HEK293 (cell line): ENCODE measurements around the gene ACSM4.

Experiments used
- CTCF ChIA-PET: fragments of 350-600 bp; formaldehyde crosslinking; extraction: SDS; loops from one replicate; lab custom pipeline; 2021; ENCODE audit warnings: antibody characterized with exemption; lab: Yijun Ruan, JAX
- POLR2A ChIA-PET: fragments of 300-600 bp; formaldehyde crosslinking; extraction: SDS; loops from one replicate; lab custom pipeline; 2020; ENCODE audit warnings: antibody characterized with exemption, inconsistent platforms; lab: Yijun Ruan, JAX
- H3K27ac ChIP-seq: fragments of 200-500 bp; sonication (Bioruptor generic); 2 replicates; pipeline ENCODE4 v1.5.1; 2014; ENCODE audit warnings: low read depth, low read length, control low read depth, inconsistent platforms; ENCODE audit errors: extremely low read depth
- H3K36me3 ChIP-seq, 2 experiments: fragments of 200-500 bp in 1 of 2; sonication (Bioruptor generic) in 1 of 2; 1 replicate in 1 of 2; 2 replicates in 1 of 2; pipeline ENCODE4 v1.5.1; 2014 to 2017; ENCODE audit warnings: inconsistent platforms in 2 of 2, low read length in 2 of 2; ENCODE audit not compliant: control insufficient read depth in 2 of 2, insufficient read depth in 1 of 2
- H3K4me1 ChIP-seq: fragments of 200-500 bp; sonication (Bioruptor generic); 2 replicates; pipeline ENCODE4 v1.5.1; 2014; ENCODE audit warnings: mild to moderate bottlenecking, low read length, inconsistent platforms; ENCODE audit not compliant: control insufficient read depth, insufficient read depth
- H3K4me3 ChIP-seq: 2 replicates; pipeline ENCODE4 v1.5.1; 2011; ENCODE audit warnings: low read depth, mild to moderate bottlenecking, control low read depth, low read length, moderate library complexity
- H3K9me3 ChIP-seq: fragments of 200-500 bp; sonication (Bioruptor generic); 2 replicates; pipeline ENCODE4 v1.5.1; 2014; ENCODE audit warnings: low read depth, low read length, inconsistent platforms; ENCODE audit not compliant: control insufficient read depth, insufficient read depth
- HIC1 ChIP-seq: fragments of 450-650 bp; formaldehyde crosslinking; IDR thresholded peaks from 2 replicates; pipeline ENCODE4 v1.5.1; 2016; ENCODE audit warnings: missing biosample characterization, missing genetic modification characterization
- KLF1 ChIP-seq: fragments of 450-650 bp; formaldehyde crosslinking; IDR thresholded peaks from 2 replicates; pipeline ENCODE4 v1.5.1; 2016; ENCODE audit warnings: missing biosample characterization, missing genetic modification characterization
- KLF7 ChIP-seq: fragments of 450-650 bp; formaldehyde crosslinking; IDR thresholded peaks from 2 replicates; pipeline ENCODE4 v1.5.1; 2016; ENCODE audit warnings: missing biosample characterization, missing genetic modification characterization, borderline replicate concordance
- MEIS1 ChIP-seq: sonication (generic); formaldehyde crosslinking; IDR thresholded peaks from 2 replicates; pipeline ENCODE4 v1.8.1; 2022; ENCODE audit warnings: missing genetic modification reagents, mild to moderate bottlenecking, borderline replicate concordance
- OSR2 ChIP-seq: fragments of 450-650 bp; formaldehyde crosslinking; IDR thresholded peaks from 2 replicates; pipeline ENCODE4 v1.5.1; 2016; ENCODE audit warnings: missing biosample characterization, missing genetic modification characterization
- PRDM1 ChIP-seq: fragments of 450-650 bp; formaldehyde crosslinking; IDR thresholded peaks from 2 replicates; pipeline ENCODE4; 2016; ENCODE audit warnings: missing biosample characterization, missing genetic modification characterization
- PRDM2 ChIP-seq: fragments of 450-650 bp; formaldehyde crosslinking; IDR thresholded peaks from 2 replicates; pipeline ENCODE4 v1.5.1; 2016; ENCODE audit warnings: missing biosample characterization, missing genetic modification characterization, borderline replicate concordance
- PRDM6 ChIP-seq: fragments of 450-650 bp; formaldehyde crosslinking; IDR thresholded peaks from 2 replicates; pipeline ENCODE4 v1.5.1; 2017; ENCODE audit warnings: missing biosample characterization, missing genetic modification characterization
- SALL2 ChIP-seq: fragments of 450-650 bp; formaldehyde crosslinking; IDR thresholded peaks from 2 replicates; pipeline ENCODE4 v1.5.0; 2017; ENCODE audit warnings: missing biosample characterization, mild to moderate bottlenecking, missing genetic modification characterization, borderline replicate concordance
- SP3 ChIP-seq: fragments of 450-650 bp; formaldehyde crosslinking; IDR thresholded peaks from 2 replicates; pipeline ENCODE4 v1.5.1; 2016; ENCODE audit warnings: missing biosample characterization, missing genetic modification characterization
- ZFHX2 ChIP-seq: fragments of 450-650 bp; formaldehyde crosslinking; conservative IDR thresholded peaks from 2 replicates; pipeline ENCODE4 v1.5.1; 2016; ENCODE audit warnings: missing biosample characterization, missing genetic modification characterization
- ZFP3 ChIP-seq: fragments of 450-650 bp; formaldehyde crosslinking; IDR thresholded peaks from 2 replicates; pipeline ENCODE4 v1.5.1; 2016; ENCODE audit warnings: low read depth, missing biosample characterization, missing genetic modification characterization
- ZNF132 ChIP-seq: fragments of 450-650 bp; formaldehyde crosslinking; IDR thresholded peaks from 2 replicates; pipeline ENCODE4 v1.5.1; 2017; ENCODE audit warnings: missing biosample characterization, missing genetic modification characterization, borderline replicate concordance
- ZNF138 ChIP-seq: fragments of 450-650 bp; formaldehyde crosslinking; IDR thresholded peaks from 2 replicates; pipeline ENCODE4 v1.5.1; 2016; ENCODE audit warnings: missing biosample characterization, missing genetic modification characterization, borderline replicate concordance
- ZNF266 ChIP-seq: fragments of 450-650 bp; formaldehyde crosslinking; IDR thresholded peaks from 2 replicates; pipeline ENCODE4 v1.5.1; 2016; ENCODE audit warnings: missing biosample characterization, missing genetic modification characterization, low read depth
- ZNF274 ChIP-seq, 2 experiments: fragments of 200-500 bp in 1 of 2; fragments of 450-650 bp in 1 of 2; sonication (Bioruptor generic) in 1 of 2; formaldehyde crosslinking in 1 of 2; IDR thresholded peaks; 2 replicates each; pipeline versions ENCODE4 v1.5.1 to v1.6.1; 2014 to 2016; ENCODE audit warnings: borderline replicate concordance in 1 of 2, inconsistent platforms in 1 of 2, low read length in 1 of 2, missing biosample characterization in 1 of 2, missing genetic modification characterization in 1 of 2
- ZNF423 ChIP-seq: fragments of 450-650 bp; formaldehyde crosslinking; IDR thresholded peaks from 2 replicates; pipeline ENCODE4 v1.5.1; 2016; ENCODE audit warnings: missing biosample characterization, missing genetic modification characterization
- ZNF530 ChIP-seq: fragments of 450-650 bp; formaldehyde crosslinking; IDR thresholded peaks from 2 replicates; pipeline ENCODE4 v1.5.1; 2016; ENCODE audit warnings: low read depth, missing biosample characterization, missing genetic modification characterization
- ZNF544 ChIP-seq: fragments of 450-650 bp; formaldehyde crosslinking; IDR thresholded peaks from 2 replicates; pipeline ENCODE4 v1.5.0; 2017; ENCODE audit warnings: missing biosample characterization, missing genetic modification characterization
- ZNF558 ChIP-seq: fragments of 450-650 bp; formaldehyde crosslinking; IDR thresholded peaks from 2 replicates; pipeline ENCODE4 v1.5.1; 2016; ENCODE audit warnings: missing biosample characterization, missing genetic modification characterization
- ZNF654 ChIP-seq: fragments of 450-650 bp; formaldehyde crosslinking; IDR thresholded peaks from 2 replicates; pipeline ENCODE4 v1.5.1; 2016; ENCODE audit warnings: low read depth, missing biosample characterization, missing genetic modification characterization
- ZNF701 ChIP-seq: fragments of 450-650 bp; formaldehyde crosslinking; IDR thresholded peaks from 2 replicates; pipeline ENCODE4 v1.5.1; 2016; ENCODE audit warnings: missing biosample characterization, missing genetic modification characterization
- ZNF76 ChIP-seq: fragments of 450-650 bp; formaldehyde crosslinking; IDR thresholded peaks from 2 replicates; pipeline ENCODE4; 2016; ENCODE audit warnings: low read depth, missing biosample characterization, missing genetic modification characterization, borderline replicate concordance
- ZNF768 ChIP-seq: fragments of 450-650 bp; formaldehyde crosslinking; IDR thresholded peaks from 2 replicates; pipeline ENCODE4 v1.5.1; 2018; ENCODE audit warnings: missing biosample characterization, mild to moderate bottlenecking, missing genetic modification characterization

The ACSM4 gene

GRCh38 chr12:7302266-7302986, 1.4 kb upstream of the ACSM4 start:
- Histone ChIP-seq H3K9me3 (no peaks in the 10 kb centered on the region), H3K27ac (no peak overlapping the region), H3K36me3 (no peaks in the 10 kb centered on the region), H3K4me3 (no peak overlapping the region), H3K4me1 (no peaks in the 10 kb centered on the region; the same call in 1 of the 2 replicates)
- POLR2A ChIA-PET = no interaction called here
- CTCF ChIA-PET = interaction anchor here (0.6 kb wide), 1 partner anchor 83 kb away, joined by 4 read pairs; no protein-coding TSS in a partner anchor
- TF ChIP-seq ZFP3 (tag by site-specific recombination) = no peak
- no peak for TF ChIP-seq ZNF423 (tag by site-specific recombination)
- no peak for TF ChIP-seq ZNF274 (IDR thresholded peaks at IDR 0.05; ENCODE audit: low read length)
- TF ChIP-seq ZNF274 (tag by site-specific recombination; IDR thresholded peaks at IDR 0.05; ENCODE audit: borderline replicate concordance) = no peak
- no peak for TF ChIP-seq ZNF138 (tag by site-specific recombination)
- no peak for TF ChIP-seq SP3 (tag by site-specific recombination)
- TF ChIP-seq ZNF654 (tag by site-specific recombination) = no peak
- TF ChIP-seq ZNF544 = no peak
- no peak for TF ChIP-seq ZNF768
- no peak for TF ChIP-seq HIC1
- TF ChIP-seq, all 188 proteins: peak for 0

GRCh38 chr12:7303230-7303629, 642 bp upstream of the ACSM4 start:
- no peaks in the 10 kb centered on the region for H3K9me3 ChIP-seq
- CTCF ChIA-PET = no interaction called here

GRCh38 chr12:7304456-7304855, 584 bp downstream of the ACSM4 start:
- Histone ChIP-seq H3K27ac (no peak overlapping the region), H3K36me3 (no peaks in the 10 kb centered on the region), H3K9me3 (no peaks in the 10 kb centered on the region), H3K4me1 (no peaks in the 10 kb centered on the region; the same call in 1 of the 2 replicates), H3K4me3 (no peak overlapping the region)
- POLR2A ChIA-PET = no interaction called here
- CTCF ChIA-PET = no interaction called here
- TF ChIP-seq ZFHX2 (no peak), ZNF701 (tag by site-specific recombination) (no peak), KLF7 (tag by site-specific recombination) (no peak), ZNF132 (tag by site-specific recombination) (no peak), SALL2 (tag by site-specific recombination) (no peak), ZNF530 (tag by site-specific recombination) (no peak), OSR2 (tag by site-specific recombination) (no peak), PRDM6 (no peak), PRDM2 (tag by site-specific recombination) (no peak), ZNF266 (tag by site-specific recombination) (no peak), ZNF76 (tag by site-specific recombination) (no peak)

More at GRCh38 chr12:7303230-7303629, 642 bp upstream of the ACSM4 start:
- POLR2A ChIA-PET = no interaction called here
- TF ChIP-seq MEIS1 (CRISPR knock-in tag) (no peak), ZNF558 (tag by site-specific recombination) (no peak), PRDM1 (no peak), KLF1 (no peak)
- Histone ChIP-seq H3K4me3 (no peak overlapping the region), H3K27ac (no peak overlapping the region), H3K36me3 (no peaks in the 10 kb centered on the region), H3K4me1 (no peaks in the 10 kb centered on the region; the same call in 1 of the 2 replicates)
